CD4-positive, alpha-beta T cell treated with Interferon gamma for 1 hour (primary cell): Measurements from ENCODE around the gene B3GNT9.

Experiments
- DNase-seq: peaks from one replicate; pipeline ENCODE4 v3.0.0-alpha.2; 2020

The B3GNT9 gene

GRCh38 chr16:67150833-67151396 lies at the start of gene B3GNT9:
Gene B3GNT9 (minus strand): TSS chr16:67150998. CDS start chr16:67150485, 513 bp downstream.
- no peak for DNase-seq

GRCh38 chr16:67200491-67200890 lies 49.7 kb upstream of the B3GNT9 start:
- no peak for DNase-seq

GRCh38 chr16:67199808-67200198 lies 49.0 kb upstream of the B3GNT9 start:
- no peak for DNase-seq

GRCh38 chr16:67199011-67199807 lies 48.4 kb upstream of the B3GNT9 start, which contains the start of gene ELMO3:
Gene ELMO3 (plus strand): TSS chr16:67199131. CDS start chr16:67199327, 196 bp downstream.
- DNase-seq: no peak

GRCh38 chr16:67198238-67198734 lies 47.5 kb upstream of the B3GNT9 start:
- no peak for DNase-seq

- no peak for DNase-seq
Measured at GRCh38 chr16:67197704-67198103, 46.9 kb upstream of the B3GNT9 start.

GRCh38 chr16:67196881-67197280 lies 46.1 kb upstream of the B3GNT9 start:
- no peak for DNase-seq

- DNase-seq: no peak
Measured at GRCh38 chr16:67195676-67196075, 44.9 kb upstream of the B3GNT9 start.

- DNase-seq: no peak
Measured at GRCh38 chr16:67194260-67194659, 43.5 kb upstream of the B3GNT9 start.

GRCh38 chr16:67193536-67193935 lies 42.7 kb upstream of the B3GNT9 start:
- no peak for DNase-seq

GRCh38 chr16:67192781-67193361 lies 42.1 kb upstream of the B3GNT9 start:
- no peak for DNase-seq

- DNase-seq: peak; percentile 84
Measured at GRCh38 chr16:67191995-67192681, 41.3 kb upstream of the B3GNT9 start, which contains the start of gene E2F4. Gene E2F4 (plus strand): TSS chr16:67192155. CDS start chr16:67192228, 73 bp downstream.

- no peak for DNase-seq
Measured at GRCh38 chr16:67191411-67191994, 40.7 kb upstream of the B3GNT9 start.

- DNase-seq: no peak
Measured at GRCh38 chr16:67190448-67191399, 39.9 kb upstream of the B3GNT9 start.

- DNase-seq: no peak
Measured at GRCh38 chr16:67190041-67190440, 39.2 kb upstream of the B3GNT9 start, which contains the start of gene EXOC3L1. Gene EXOC3L1 (minus strand): TSS chr16:67190136. CDS start chr16:67189676, 460 bp downstream.

- no peak for DNase-seq
Measured at GRCh38 chr16:67188798-67189197, 38.0 kb upstream of the B3GNT9 start.

GRCh38 chr16:67188323-67188722 lies 37.5 kb upstream of the B3GNT9 start:
- no peak for DNase-seq

- no peak for DNase-seq
Measured at GRCh38 chr16:67187175-67187890, 36.5 kb upstream of the B3GNT9 start.

- no peak for DNase-seq
Measured at GRCh38 chr16:67186550-67186950, 35.8 kb upstream of the B3GNT9 start.

- DNase-seq: no peak
Measured at GRCh38 chr16:67185651-67186134, 34.9 kb upstream of the B3GNT9 start.
